ENCODE results near the gene HRH1.
"Not testable (repeated sequence)": the region's sequence is repeated elsewhere in the genome, so short reads cannot be mapped to it uniquely, and the experiment has no call there.

The HRH1 gene

GRCh38 chr3:11154036-11154952 lies at the start of gene HRH1:
TSS of gene HRH1 (plus strand) at chr3:11154493. CDS start at chr3:11259038, 104,545 bp downstream.
- DNase-seq (ENCODE audit: low read depth) = no peak

DNA sequence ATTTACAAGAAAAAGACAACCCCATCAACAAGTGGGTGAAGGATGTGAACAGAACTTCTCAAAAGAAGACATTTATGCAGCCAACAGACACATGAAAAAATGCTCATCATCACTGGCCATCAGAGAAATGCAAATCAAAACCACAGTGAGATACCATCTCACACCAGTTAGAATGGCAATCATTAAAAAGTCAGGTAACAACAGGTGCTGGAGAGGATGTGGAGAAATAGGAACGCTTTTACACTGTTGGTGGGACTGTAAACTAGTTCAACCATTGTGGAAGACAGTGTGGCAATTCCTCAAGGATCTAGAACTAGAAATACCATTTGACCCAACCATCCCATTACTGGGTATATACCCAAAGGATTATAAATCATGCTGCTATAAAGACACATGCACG lies 41.0 kb upstream of the HRH1 start:
- not testable (repeated sequence) for DNase-seq (ENCODE audit: low read depth)

DNA sequence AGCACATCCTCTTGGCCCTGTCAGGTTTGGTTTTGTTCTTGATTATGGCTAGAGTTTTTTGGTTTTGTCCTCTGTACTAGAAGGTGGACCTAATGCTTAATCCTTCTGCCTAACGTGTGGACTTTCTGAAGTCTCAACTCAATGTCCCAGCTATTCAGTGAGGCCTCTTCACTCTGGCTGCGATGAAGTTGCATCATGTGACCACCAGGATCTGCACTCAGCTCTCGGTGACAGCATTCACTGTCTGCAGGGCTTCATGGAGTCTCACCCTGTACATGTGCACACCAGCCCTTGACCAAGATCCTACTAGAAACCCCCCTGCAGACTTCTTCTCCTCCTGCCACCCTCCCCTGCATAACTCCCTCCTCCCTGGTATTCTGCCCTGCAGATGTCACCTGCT lies 38.7 kb upstream of the HRH1 start:
- DNase-seq (ENCODE audit: low read depth) = no peak

DNA sequence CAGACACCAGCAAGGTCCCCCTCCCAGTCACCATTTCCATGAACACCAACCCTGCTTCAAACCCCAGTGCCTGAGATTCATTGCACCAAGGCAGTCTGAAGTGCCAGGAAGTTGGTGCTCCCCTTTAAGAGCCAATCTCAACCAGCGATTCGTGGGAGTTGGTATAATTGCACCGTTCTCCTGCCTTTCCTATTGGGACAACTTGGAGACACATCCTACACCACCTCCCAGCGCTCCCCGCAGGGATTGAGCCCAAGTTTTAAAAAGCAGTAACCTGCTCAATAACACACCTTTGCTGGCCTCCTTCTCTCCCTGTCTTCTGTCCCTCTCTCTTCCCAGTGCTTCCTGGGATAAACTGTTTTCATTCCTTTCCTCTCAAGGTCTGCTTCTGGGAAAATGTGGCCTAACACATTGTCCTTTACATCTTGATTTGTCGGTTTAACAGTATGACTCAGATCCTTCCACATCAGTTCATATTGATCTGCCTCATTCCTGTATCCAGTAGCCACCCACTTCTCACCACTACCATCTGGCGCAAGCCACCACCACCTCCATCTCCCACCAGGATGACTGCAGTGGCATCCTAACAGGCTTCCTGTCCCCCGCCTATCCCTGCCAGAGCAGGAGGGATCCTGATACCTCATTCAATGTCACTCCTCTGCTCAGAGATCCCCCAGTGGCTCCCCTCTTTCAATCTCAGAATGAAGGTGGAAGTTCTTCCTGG lies 37.8 kb upstream of the HRH1 start:
- DNase-seq (ENCODE audit: low read depth) = no peak

GRCh38 chr3:11117591-11117990 lies 36.7 kb upstream of the HRH1 start:
- no peak for DNase-seq (ENCODE audit: low read depth)

GRCh38 chr3:11118181-11118682 lies 36.1 kb upstream of the HRH1 start:
- DNase-seq (ENCODE audit: low read depth) = peak; percentile 80

DNA sequence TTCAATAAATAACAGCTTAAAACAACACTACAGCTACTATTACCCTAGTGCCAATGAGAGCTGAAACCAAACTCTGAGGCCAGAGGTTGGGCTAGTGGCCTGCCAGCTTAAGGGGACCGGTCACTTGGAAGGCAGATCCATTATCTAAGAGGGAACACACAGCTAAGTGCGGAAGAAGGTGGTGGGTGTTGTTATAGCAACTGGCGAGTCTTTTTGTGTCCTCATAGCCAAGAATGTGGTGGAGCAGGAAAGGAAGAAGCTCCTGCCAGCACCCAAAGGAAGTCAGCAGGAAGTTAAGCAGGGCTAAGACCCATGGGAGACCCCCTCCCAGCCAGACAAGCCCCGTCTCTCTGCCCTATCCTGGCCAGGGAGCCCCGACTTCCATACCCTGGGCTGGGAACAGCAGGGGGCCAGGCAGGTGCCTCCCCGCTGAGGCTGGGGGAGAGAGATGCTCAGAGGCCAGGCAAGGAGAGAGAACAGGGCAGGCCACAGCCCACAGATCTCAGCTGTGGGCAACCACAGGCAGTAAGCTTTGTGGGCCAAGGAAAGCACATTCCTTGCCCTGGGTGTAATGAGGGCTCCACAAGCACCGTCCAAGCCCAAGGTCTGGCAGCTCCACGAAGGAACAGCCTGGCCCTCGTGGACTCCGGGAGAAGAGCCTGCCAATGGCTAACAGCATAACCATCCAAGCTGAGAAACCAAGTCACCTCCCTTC lies 34.0 kb upstream of the HRH1 start:
- peak; percentile 74 for DNase-seq (ENCODE audit: low read depth)

DNA sequence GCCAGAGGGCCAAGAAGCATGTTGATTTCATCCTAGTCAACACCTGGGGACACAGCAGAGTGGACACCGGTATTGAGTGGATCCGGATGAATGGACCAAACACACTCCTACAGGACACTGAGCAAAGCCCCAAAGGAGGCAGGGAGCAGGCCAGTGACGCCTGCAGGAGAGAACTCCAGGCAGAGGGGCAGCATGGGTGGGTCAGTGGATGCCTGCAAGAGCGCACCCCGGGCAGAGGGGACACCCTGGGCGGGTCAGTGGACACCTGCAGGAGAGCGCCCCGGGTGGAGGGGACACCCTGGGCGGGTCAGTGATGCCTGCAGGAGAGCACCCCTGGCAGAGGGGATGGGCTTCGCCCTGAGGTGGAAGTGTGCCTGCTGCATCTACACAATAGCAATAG lies 27.6 kb upstream of the HRH1 start:
- DNase-seq (ENCODE audit: low read depth) = no peak

DNA sequence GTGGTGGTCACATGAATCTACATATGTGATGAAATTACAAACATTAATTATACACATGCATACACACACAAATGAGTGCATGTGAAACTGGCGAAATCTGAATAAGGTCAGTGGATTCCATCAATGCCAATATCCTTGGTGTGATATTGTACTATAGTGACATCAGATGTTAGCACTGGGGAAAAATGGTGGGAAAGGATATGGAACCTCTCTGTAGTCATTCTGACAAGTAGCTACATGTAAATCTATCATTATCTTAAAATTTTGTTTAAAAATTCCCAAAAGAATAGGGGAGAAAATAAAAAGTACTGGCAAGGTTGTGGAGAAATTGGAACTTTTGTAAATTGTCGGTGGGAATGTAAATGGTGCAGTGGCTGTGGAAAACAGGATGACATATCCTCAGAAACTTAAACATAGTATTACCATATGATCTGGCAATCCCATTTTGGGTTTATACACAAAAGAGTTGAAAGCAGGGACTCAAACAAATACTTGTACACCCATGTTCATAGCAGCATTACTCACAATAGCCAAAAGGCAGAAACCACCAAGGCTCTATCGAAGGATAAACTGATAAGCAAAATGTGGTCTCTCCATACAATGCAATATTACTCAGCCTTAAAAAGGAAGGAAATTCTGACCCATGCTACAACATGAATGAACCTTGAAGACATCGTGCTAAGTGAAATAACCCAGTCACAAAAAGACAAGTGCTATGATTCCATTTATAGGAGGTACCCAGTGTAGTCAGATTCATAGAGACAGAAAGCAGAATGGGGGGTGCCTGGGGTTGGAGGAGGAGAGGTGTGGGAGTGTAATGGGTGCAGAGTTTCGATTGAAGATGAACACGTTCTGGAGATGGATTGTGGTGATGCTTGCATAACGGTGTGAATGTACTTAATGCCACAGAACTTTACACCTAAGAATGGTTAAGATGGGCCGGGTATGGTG lies 25.3 kb upstream of the HRH1 start:
- no peak for DNase-seq (ENCODE audit: low read depth)

DNA sequence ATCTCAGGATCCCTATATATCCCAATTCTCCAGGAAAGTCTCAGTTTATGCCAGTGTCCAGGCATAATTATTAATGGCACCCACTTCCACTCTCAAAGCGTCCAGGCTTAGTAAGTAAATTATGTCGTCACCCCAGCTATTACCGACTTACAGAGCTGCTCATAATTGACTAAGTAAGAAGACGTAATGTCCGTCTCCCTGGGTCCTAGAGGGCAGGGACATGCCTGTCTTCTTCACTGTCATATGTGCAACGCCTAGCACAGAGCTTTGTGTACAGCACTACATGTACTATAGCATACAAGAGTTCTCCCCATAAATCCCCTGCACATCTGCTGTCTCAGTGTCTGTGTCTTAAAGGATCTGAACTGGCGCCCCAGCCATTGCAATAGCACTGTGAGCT lies 23.9 kb upstream of the HRH1 start:
- DNase-seq (ENCODE audit: low read depth) = no peak

- no peak for DNase-seq (ENCODE audit: low read depth)
These were observed 22.9 kb upstream of the HRH1 start for GRCh38 chr3:11131371-11131770.

DNA sequence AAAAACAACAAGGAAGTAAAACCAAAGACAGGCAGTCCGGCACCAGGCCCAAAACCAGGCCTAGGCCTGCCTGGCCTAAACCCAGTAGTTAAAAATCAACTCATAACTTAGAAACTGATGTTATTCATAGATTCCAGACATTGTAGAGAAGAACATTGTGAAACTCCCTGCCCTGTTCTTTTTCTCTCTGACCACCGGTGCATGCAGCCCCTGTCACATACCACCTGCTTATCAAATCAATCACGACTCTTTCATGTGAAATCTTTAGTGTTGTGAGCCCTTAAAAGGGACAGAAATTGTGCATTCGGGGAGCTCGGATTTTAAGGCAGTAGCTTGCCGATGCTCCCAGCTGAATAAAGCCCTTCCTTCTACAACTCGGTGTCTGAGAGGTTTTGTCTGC lies 22.4 kb upstream of the HRH1 start:
- DNase-seq (ENCODE audit: low read depth) = not testable (repeated sequence)

GRCh38 chr3:11132861-11133260 lies 21.4 kb upstream of the HRH1 start:
- DNase-seq (ENCODE audit: low read depth) = no peak

DNA sequence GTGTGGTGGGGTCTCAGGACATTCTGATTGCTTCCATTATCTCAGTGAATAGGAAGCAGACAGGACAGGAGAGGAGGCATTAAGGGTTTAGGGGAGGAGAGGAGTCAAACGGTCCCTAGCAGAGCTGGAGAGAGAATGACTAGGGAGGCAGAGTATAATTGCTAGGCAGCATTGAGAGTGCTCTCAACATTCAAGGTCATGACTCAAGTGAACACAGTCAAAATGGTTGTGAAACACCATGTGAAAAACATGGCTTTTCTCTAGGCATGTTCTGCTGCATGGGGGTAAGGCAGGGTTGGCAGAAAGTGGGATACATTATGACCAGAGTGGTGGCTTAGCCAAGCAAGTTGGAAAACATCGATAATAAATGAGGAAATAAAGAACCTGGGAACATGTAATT lies 19.5 kb upstream of the HRH1 start:
- peak; percentile 79 for DNase-seq (ENCODE audit: low read depth)

GRCh38 chr3:11136116-11136515 lies 18.2 kb upstream of the HRH1 start:
- DNase-seq (ENCODE audit: low read depth) = no peak

DNA sequence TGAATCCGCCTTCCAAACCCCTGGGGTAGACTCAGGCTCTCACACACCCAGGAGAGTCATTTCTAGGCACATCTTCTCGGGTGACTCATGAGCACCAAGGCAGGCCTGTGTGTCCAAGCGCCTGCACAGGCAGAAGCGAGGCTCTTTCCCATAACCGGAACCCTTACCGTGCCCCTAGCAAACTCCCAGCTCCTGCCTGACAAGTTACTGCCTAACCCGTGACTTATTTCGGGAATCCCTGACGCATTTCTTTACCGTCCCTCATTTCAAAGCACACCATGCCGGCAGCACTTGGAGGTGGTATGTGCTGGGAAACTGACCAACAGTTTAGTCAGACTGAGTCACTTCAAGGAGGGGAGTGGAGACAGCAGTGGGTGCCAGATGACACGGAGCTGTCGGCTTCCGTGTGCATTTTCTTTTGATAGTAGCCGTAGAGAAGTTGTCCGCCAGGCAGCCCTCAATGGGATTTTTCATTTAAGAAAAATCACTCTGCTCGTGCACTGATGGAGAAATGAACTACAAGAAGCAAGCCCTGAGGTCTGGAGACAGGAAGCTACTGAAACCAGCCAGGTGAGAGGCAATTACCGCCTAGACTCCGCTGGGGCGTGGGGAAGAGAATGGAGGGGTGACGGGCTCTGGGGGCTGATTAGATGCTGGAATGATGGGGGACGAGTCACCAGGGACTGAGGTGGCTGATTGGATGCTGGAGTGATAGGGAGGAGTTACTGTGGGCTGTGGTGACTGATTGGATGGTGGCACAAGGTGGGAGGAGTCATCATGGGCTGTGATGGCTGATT lies 17.3 kb upstream of the HRH1 start:
- peak; percentile 100 for DNase-seq (ENCODE audit: low read depth)

GRCh38 chr3:11137627-11137959 lies 16.7 kb upstream of the HRH1 start:
- no peak for DNase-seq (ENCODE audit: low read depth)

DNA sequence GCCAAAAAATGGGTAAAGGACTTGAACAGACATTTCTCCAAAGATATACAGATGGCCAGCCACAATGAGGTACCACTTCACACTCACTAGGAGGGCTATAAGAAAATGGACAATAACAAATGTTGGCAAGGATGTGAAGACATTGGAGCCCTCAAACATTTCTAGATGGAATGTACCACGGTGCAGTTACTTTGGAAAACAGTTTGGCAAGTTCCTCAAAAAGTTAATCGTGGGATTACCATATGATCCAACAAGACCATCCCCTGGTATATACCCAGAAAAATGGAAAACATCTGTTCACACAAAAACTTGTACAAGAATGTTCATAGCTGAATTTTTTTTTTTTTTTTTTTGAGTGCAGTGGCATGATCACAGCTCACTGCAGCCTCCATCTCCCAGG lies 15.9 kb upstream of the HRH1 start:
- no peak for DNase-seq (ENCODE audit: low read depth)

DNA sequence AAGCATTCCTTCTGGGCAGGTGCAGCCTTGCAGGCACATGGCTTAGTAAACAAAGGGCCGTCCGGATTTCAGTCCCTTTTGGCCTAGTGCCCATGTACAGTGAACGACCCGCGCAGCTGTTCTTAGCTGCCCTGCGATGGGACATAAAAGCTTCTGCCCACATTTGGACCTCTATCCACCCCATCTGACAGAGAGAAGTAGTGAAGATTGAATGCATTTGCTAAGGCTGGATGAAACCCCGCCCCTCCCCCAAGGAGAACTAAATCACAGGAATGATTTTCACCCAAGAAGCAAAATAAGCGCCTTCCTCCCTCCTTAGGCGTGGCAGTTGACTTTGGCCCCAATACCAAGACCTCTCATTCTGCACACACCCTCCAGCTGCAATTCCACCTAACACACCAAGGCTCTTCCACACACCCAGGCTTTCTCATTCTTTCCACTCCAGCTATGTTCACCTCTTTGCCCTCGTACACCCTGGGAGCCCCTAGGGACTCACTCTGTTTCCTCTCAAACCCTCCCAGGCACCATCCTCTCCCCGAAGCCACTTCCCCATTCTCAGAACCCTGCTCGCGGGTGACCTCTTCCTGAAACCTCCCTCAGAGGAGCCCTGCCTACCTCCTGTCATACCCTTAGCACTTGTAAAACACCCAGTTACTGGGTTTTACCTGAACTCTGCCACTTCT lies 14.1 kb upstream of the HRH1 start:
- DNase-seq (ENCODE audit: low read depth) = peak; percentile 85

GRCh38 chr3:11140713-11141104 lies 13.6 kb upstream of the HRH1 start:
- no peak for DNase-seq (ENCODE audit: low read depth)

Measured in stromal cell of bone marrow (primary cell).